GM19099 (cell line): Measurements from ENCODE around the gene OGN.

ENCODE experiments used
- POLR2A ChIP-seq: IDR thresholded peaks from 3 replicates; pipeline ENCODE4 v1.6.1; 2011; ENCODE audit warnings: low read depth; ENCODE audit not compliant: insufficient read length; ENCODE audit errors: extremely low read depth

The OGN gene

GRCh38 chr9:92333282-92333634 lies 71.1 kb downstream of the OGN start:
- TF ChIP-seq POLR2A, result no peak
